Astrocyte (in vitro differentiated cells and primary cell): ENCODE measurements around the gene PDCL3.

Experiments used
- CTCF ChIP-seq: IDR thresholded peaks from 2 replicates; pipeline ENCODE4 v1.5.1; 2011; ENCODE audit warnings: low read depth, mild to moderate bottlenecking, inconsistent platforms, low read length, moderate library complexity; ENCODE audit not compliant: insufficient read depth
- EZH2 ChIP-seq: IDR thresholded peaks from 2 replicates; pipeline ENCODE4 v1.6.1; 2012; ENCODE audit warnings: mild to moderate bottlenecking, low read length, inconsistent platforms; ENCODE audit not compliant: insufficient read depth

DNA sequence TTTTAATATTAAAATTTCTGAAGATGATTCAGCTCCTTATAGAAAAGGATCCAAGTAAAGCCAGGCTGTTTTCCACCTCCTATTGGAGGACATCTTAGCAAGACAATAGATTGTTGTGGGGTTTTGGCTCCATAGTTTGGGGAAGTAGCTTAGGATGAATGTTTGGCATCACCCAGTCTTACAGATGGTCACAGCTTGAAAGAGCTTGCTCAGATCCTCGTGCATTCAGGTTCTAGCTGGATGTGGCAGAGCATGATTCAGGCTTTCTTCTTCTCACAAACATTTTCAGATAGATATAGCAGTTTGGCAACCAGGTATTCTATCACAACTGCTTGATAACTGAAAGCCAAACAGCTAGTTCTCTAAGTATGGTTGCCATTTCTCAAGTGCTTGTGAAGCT is 23.6 kb upstream of the PDCL3 start:
- TF ChIP-seq CTCF (no peak), EZH2 (no peak)
